NOMO-1 treated with DMSO at 0.1 percent for 48 hours (cell line): ENCODE measurements around the gene UHMK1.
"Not testable (repeated sequence)": the region's sequence is repeated elsewhere in the genome, so short reads cannot be mapped to it uniquely, and the experiment has no call there.

Experiments used
- DNase-seq: peaks from one replicate; lab custom pipeline; 2025; ENCODE audit not compliant: unreplicated experiment; lab: John Stamatoyannopoulos, UW

UHMK1 gene

GRCh38 chr1:162497723-162498495, at the start of gene UHMK1:
UHMK1 (plus strand) TSS chr1:162497818; CDS start chr1:162498001, 183 bp downstream.
- DNase-seq = peak; percentile 94

- DNase-seq = not testable (repeated sequence)
Observed at GRCh38 chr1:162454361-162454760, 43.3 kb upstream of the UHMK1 start.

GRCh38 chr1:162456323-162456722, 41.3 kb upstream of the UHMK1 start:
- DNase-seq = no peak

GRCh38 chr1:162458236-162458635, 39.4 kb upstream of the UHMK1 start:
- no peak for DNase-seq

GRCh38 chr1:162462425-162462824, 35.2 kb upstream of the UHMK1 start:
- not testable (repeated sequence) for DNase-seq

- DNase-seq = no peak
Observed at GRCh38 chr1:162463021-162463420, 34.6 kb upstream of the UHMK1 start.

- no peak for DNase-seq
Observed at GRCh38 chr1:162466797-162467196, 30.8 kb upstream of the UHMK1 start.

GRCh38 chr1:162470216-162470615, 27.4 kb upstream of the UHMK1 start:
- DNase-seq = no peak

- no peak for DNase-seq
Observed at GRCh38 chr1:162471290-162471853, 26.2 kb upstream of the UHMK1 start.

GRCh38 chr1:162475089-162475488, 22.5 kb upstream of the UHMK1 start:
- no peak for DNase-seq

GRCh38 chr1:162475539-162476185, 22.0 kb upstream of the UHMK1 start:
- no peak for DNase-seq

GRCh38 chr1:162476620-162477019, 21.0 kb upstream of the UHMK1 start:
- DNase-seq = no peak

- no peak for DNase-seq
Observed at GRCh38 chr1:162485236-162485635, 12.4 kb upstream of the UHMK1 start.

GRCh38 chr1:162487241-162487640, 10.4 kb upstream of the UHMK1 start:
- no peak for DNase-seq

GRCh38 chr1:162488219-162488618, 9.4 kb upstream of the UHMK1 start:
- no peak for DNase-seq

GRCh38 chr1:162495531-162496233, 1.9 kb upstream of the UHMK1 start:
- not testable (repeated sequence) for DNase-seq

- DNase-seq = no peak
Observed at GRCh38 chr1:162497104-162497722, 405 bp upstream of the UHMK1 start.

- DNase-seq = peak; percentile 55
Observed at GRCh38 chr1:162498496-162498810, 835 bp downstream of the UHMK1 start.

GRCh38 chr1:162500805-162501204, 3.2 kb downstream of the UHMK1 start:
- no peak for DNase-seq

- DNase-seq = no peak
Observed at GRCh38 chr1:162502077-162502476, 4.5 kb downstream of the UHMK1 start.

- DNase-seq = no peak
Observed at GRCh38 chr1:162502928-162503327, 5.3 kb downstream of the UHMK1 start.
